ENCODE data around the gene TULP4. TPM values are rescaled to one million over a fixed set of nuclear protein-coding genes. Genes with fewer than 3 reads are reported as not detected.

TULP4 gene
- 104 and 105 TPM in 2 replicates for total RNA-seq

DNA sequence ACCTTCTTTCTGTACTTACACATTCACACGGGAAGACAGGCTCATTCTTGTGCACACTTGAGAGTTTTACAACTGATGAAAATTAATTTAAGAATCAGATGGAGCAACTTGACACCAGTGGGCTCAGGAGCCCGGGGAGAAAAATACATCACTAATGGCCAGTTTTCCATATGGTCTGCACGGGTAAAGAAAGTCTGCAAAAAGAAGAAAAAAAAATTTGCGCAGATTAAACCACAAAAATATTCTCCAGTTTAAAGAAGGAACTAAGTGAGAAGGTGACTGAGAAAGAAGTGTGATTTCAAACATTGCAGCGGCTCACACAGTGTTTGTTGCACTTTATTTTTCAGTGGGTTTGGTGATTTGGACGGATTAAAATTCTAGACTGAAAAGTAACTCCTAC is at the start of gene TULP4:
Gene TULP4 (plus strand): TSS at position 301 of the 400 bp plus-strand sequence. CDS start 1,552 bp downstream, outside the sequence.
- no peak for DNase-seq (ENCODE audit: low read depth)
- no peaks in the 10 kb centered on the region for H3K36me3 ChIP-seq (ENCODE audit: control insufficient read depth, insufficient read depth, low read length)
- TF ChIP-seq, protein P1, sequence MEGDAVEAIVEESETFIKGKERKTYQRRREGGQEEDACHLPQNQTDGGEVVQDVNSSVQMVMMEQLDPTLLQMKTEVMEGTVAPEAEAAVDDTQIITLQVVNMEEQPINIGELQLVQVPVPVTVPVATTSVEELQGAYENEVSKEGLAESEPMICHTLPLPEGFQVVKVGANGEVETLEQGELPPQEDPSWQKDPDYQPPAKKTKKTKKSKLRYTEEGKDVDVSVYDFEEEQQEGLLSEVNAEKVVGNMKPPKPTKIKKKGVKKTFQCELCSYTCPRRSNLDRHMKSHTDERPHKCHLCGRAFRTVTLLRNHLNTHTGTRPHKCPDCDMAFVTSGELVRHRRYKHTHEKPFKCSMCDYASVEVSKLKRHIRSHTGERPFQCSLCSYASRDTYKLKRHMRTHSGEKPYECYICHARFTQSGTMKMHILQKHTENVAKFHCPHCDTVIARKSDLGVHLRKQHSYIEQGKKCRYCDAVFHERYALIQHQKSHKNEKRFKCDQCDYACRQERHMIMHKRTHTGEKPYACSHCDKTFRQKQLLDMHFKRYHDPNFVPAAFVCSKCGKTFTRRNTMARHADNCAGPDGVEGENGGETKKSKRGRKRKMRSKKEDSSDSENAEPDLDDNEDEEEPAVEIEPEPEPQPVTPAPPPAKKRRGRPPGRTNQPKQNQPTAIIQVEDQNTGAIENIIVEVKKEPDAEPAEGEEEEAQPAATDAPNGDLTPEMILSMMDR (IDR thresholded peaks at IDR 0.05; ENCODE audit: insufficient read depth, low read length, poor library complexity, severe bottlenecking) = no peak
- no peak within 1 kb of the TSS for H3K4me3 ChIP-seq (ENCODE audit: low read depth, low read length)
- no peaks in the 10 kb centered on the region for H3K27me3 ChIP-seq (ENCODE audit: control insufficient read depth, insufficient read depth, low read length)

DNA sequence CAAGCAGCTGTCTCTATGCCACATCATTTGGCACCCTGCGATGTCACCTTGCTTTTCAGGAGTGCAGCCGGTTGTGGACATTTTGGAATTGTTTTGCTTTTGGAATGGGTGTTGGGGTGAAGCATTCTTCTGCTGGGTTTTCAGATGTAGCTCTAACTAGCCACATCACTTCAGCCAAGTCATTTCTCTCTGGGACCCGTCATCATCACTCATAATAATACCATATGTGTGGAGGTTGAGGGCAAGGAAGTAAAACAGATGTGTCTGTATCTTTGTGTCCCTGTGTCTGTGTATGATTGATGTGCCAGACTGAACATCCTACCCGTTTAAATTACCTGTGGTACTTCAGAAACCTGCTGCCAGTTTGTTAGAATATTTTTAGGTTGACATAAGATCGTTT is 49.5 kb upstream of the TULP4 start:
- H3K36me3 ChIP-seq (ENCODE audit: control insufficient read depth, insufficient read depth, low read length) = no peaks in the 10 kb centered on the region
- no peaks in the 10 kb centered on the region for H3K27me3 ChIP-seq (ENCODE audit: control insufficient read depth, insufficient read depth, low read length)
- H3K4me3 ChIP-seq (ENCODE audit: low read depth, low read length) = no peak overlapping the region
- TF ChIP-seq, protein P1 (IDR thresholded peaks at IDR 0.05; ENCODE audit: insufficient read depth, low read length, poor library complexity, severe bottlenecking) = no peak
- no peak for DNase-seq (ENCODE audit: low read depth)

DNA sequence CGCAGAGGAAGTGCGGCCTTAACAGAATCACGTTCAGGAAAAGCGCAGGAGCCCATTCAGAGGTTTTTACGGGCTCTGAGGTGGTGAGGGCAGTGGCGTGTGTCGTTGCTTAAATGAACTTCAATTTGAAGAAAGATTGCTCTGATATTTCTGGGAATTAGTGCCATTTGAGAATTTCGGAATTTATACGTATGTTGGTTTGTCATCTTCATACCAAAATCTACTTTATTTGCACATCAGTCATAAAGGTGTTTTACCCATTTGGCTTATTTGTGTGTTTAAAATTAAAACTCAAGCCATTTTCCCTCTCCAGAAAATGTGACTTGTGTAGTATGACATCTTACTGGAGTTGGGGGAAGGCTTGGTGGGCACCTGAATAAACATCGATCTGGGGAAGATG is 48.1 kb upstream of the TULP4 start:
- no peaks in the 10 kb centered on the region for H3K27me3 ChIP-seq (ENCODE audit: control insufficient read depth, insufficient read depth, low read length)
- TF ChIP-seq, protein P1 (IDR thresholded peaks at IDR 0.05; ENCODE audit: insufficient read depth, low read length, poor library complexity, severe bottlenecking) = no peak
- no peak overlapping the region for H3K4me3 ChIP-seq (ENCODE audit: low read depth, low read length)
- H3K36me3 ChIP-seq (ENCODE audit: control insufficient read depth, insufficient read depth, low read length) = no peaks in the 10 kb centered on the region
- no peak for DNase-seq (ENCODE audit: low read depth)

- Histone ChIP-seq H3K4me3 (ENCODE audit: low read depth, low read length) (no peak overlapping the region), H3K27me3 (ENCODE audit: control insufficient read depth, insufficient read depth, low read length) (no peaks in the 10 kb centered on the region), H3K36me3 (ENCODE audit: control insufficient read depth, insufficient read depth, low read length) (no peaks in the 10 kb centered on the region)
- TF ChIP-seq, protein P1 (IDR thresholded peaks at IDR 0.05; ENCODE audit: insufficient read depth, low read length, poor library complexity, severe bottlenecking) = no peak
- DNase-seq (ENCODE audit: low read depth) = no peak
These were observed 46.1 kb upstream of the TULP4 start for GRCh38 chr6:158266131-158266530.

DNA sequence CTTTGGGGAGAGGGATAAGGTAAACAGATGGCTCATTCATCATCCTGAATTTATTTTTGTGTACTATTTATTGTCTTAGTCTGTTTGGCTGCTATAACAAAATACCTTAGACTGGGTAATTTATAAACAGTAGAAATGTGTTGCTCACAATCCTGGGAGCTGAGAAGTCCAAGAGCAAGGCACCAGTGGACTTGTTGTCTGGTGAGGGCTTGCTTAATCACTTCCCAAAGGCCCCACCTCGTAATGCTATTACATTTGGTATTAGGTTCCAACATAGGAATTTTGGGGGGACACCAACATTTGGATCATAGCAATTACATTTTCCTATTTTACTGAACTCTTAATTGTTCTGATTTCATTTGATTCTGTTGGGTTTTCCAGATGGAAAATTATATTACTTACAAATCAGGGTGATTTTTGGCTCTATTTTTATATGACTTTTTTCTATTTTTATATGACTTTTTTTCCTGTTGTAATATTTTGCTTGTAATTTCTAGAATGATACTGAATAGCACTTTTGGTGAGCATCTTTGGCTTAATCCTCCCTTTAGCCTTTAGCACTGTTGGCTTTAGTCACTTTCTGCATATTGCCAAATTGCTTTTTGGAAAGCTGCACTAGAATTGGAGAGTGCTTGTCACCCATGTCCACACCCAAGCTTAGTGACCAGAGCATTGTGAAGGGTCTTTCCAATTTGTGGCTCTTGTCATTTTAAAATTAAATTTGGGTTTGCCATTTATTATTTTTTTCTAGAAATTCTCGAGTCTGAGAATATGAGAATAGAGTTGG is 43.7 kb upstream of the TULP4 start:
- no peak for DNase-seq (ENCODE audit: low read depth)
- no peaks in the 10 kb centered on the region for H3K36me3 ChIP-seq (ENCODE audit: control insufficient read depth, insufficient read depth, low read length)
- TF ChIP-seq, protein P1 (IDR thresholded peaks at IDR 0.05; ENCODE audit: insufficient read depth, low read length, poor library complexity, severe bottlenecking) = no peak
- no peaks in the 10 kb centered on the region for H3K27me3 ChIP-seq (ENCODE audit: control insufficient read depth, insufficient read depth, low read length)
- no peak overlapping the region for H3K4me3 ChIP-seq (ENCODE audit: low read depth, low read length)

- H3K4me3 ChIP-seq (ENCODE audit: low read depth, low read length) = no peak overlapping the region
- TF ChIP-seq, protein P1 (IDR thresholded peaks at IDR 0.05; ENCODE audit: insufficient read depth, low read length, poor library complexity, severe bottlenecking) = no peak
These were observed 42.6 kb upstream of the TULP4 start for GRCh38 chr6:158269657-158270056.

More at GRCh38 chr6:158269657-158270056, 42.6 kb upstream of the TULP4 start:
- no peak for DNase-seq (ENCODE audit: low read depth)
- H3K27me3 ChIP-seq (ENCODE audit: control insufficient read depth, insufficient read depth, low read length) = no peaks in the 10 kb centered on the region
- no peaks in the 10 kb centered on the region for H3K36me3 ChIP-seq (ENCODE audit: control insufficient read depth, insufficient read depth, low read length)

Measured in kidney epithelial cell (primary cell).